Ascending aorta (tissue), 2 donors: ENCODE results near the gene AMER2. TPM values are rescaled to one million over a fixed set of nuclear protein-coding genes. Genes with fewer than 3 reads are reported as not detected.

Experiments
- DNase-seq, 2 donors: peaks; one replicate each; pipeline ENCODE4 v3.0.0-alpha.2; 2019; ENCODE audit warnings: low spot score in 2 of 2
- H3K27ac ChIP-seq, 2 donors: fragments of 200-600 bp; sonication (generic); one replicate each; pipeline ENCODE4 v1.5.1; 2016 to 2017; ENCODE audit warnings: mild to moderate bottlenecking in 1 of 2
- H3K27me3 ChIP-seq: fragments of 200-600 bp; sonication (generic); one replicate; pipeline ENCODE4 v1.5.1; 2017
- H3K36me3 ChIP-seq, 2 donors: fragments of 200-600 bp; sonication (generic); one replicate each; pipeline ENCODE4 v1.5.1; 2016
- H3K4me1 ChIP-seq, 2 donors: fragments of 200-600 bp; sonication (generic); one replicate each; pipeline ENCODE4 v1.5.1; 2016 to 2017; ENCODE audit warnings: mild to moderate bottlenecking in 1 of 2
- H3K4me3 ChIP-seq, 2 donors: fragments of 200-600 bp; sonication (generic); one replicate each; pipeline ENCODE4 v1.5.1; 2016 to 2017; ENCODE audit warnings: mild to moderate bottlenecking in 1 of 2
- H3K9me3 ChIP-seq, 2 donors: fragments of 200-600 bp; sonication (generic); one replicate each; pipeline ENCODE4 v1.5.1; 2016
- CTCF ChIP-seq, 3 experiments: fragments of 200-600 bp in 2 of 3; fragments of 450-650 bp in 1 of 3; sonication (generic) in 2 of 3; IDR thresholded peaks; one replicate each; pipeline ENCODE4 v1.5.1; 2016 to 2019; ENCODE audit warnings: antibody characterized with exemption in 3 of 3, mild to moderate bottlenecking in 1 of 3, moderate library complexity in 1 of 3
- intact Hi-C: fragments of 100-400 bp; cut with DNase I; formaldehyde crosslinking; loops from one replicate; pipeline ENCODE4 v1.15.1; 2023
- total RNA-seq: library from RNA; depleted of rRNA; stranded (reverse); fragments of >200 nt; gene quantifications from one replicate; pipeline ENCODE4 v1.1.0, GENCODE V29; 2016

AMER2 gene
- total RNA-seq, 1 donor from 2014 or later: not detected

GRCh38 chr13:25149711-25150110 lies 22.4 kb downstream of the AMER2 start:
- no peak overlapping the region for H3K27ac ChIP-seq
- H3K4me1 ChIP-seq: no peaks in the 10 kb centered on the region
- intact Hi-C loops: no loop called here
- no peak overlapping the region for H3K4me3 ChIP-seq
- H3K27me3 ChIP-seq: no peaks in the 10 kb centered on the region
- TF ChIP-seq CTCF (IDR thresholded peaks at IDR 0.05): no peak
- no peaks in the 10 kb centered on the region for H3K36me3 ChIP-seq
- no peaks in the 10 kb centered on the region for H3K9me3 ChIP-seq
- DNase-seq: no peak

- intact Hi-C loops: no loop called here
- Histone ChIP-seq H3K27me3 (no peaks in the 10 kb centered on the region), H3K4me3 (no peak overlapping the region), H3K27ac (no peak overlapping the region), H3K36me3 (no peaks in the 10 kb centered on the region), H3K9me3 (no peaks in the 10 kb centered on the region), H3K4me1 (no peaks in the 10 kb centered on the region)
- no peak for TF ChIP-seq CTCF (IDR thresholded peaks at IDR 0.05)
- no peak for DNase-seq
Measured at GRCh38 chr13:25148402-25148771, 23.7 kb downstream of the AMER2 start.

GRCh38 chr13:25147638-25148401 lies 24.3 kb downstream of the AMER2 start:
- no peaks in the 10 kb centered on the region for H3K36me3 ChIP-seq
- no peaks in the 10 kb centered on the region for H3K9me3 ChIP-seq
- intact Hi-C loops: no loop called here
- DNase-seq: no peak
- TF ChIP-seq CTCF (IDR thresholded peaks at IDR 0.05): no peak
- H3K27ac ChIP-seq: no peak overlapping the region
- no peak overlapping the region for H3K4me3 ChIP-seq
- H3K4me1 ChIP-seq: no peaks in the 10 kb centered on the region
- no peaks in the 10 kb centered on the region for H3K27me3 ChIP-seq

- Histone ChIP-seq H3K4me3 (no peak overlapping the region), H3K27ac (no peak overlapping the region), H3K36me3 (no peaks in the 10 kb centered on the region), H3K9me3 (no peaks in the 10 kb centered on the region), H3K27me3 (no peaks in the 10 kb centered on the region), H3K4me1 (no peaks in the 10 kb centered on the region)
- no peak for DNase-seq
- intact Hi-C loops: no loop called here
- no peak for TF ChIP-seq CTCF (IDR thresholded peaks at IDR 0.05)
Measured at GRCh38 chr13:25143706-25144105, 28.4 kb downstream of the AMER2 start.

GRCh38 chr13:25141042-25141441 lies 31.0 kb downstream of the AMER2 start:
- Histone ChIP-seq H3K9me3 (no peaks in the 10 kb centered on the region), H3K4me3 (no peak overlapping the region), H3K4me1 (no peaks in the 10 kb centered on the region), H3K36me3 (no peaks in the 10 kb centered on the region), H3K27me3 (no peaks in the 10 kb centered on the region), H3K27ac (no peak overlapping the region)
- no peak for DNase-seq
- TF ChIP-seq CTCF (IDR thresholded peaks at IDR 0.05): no peak
- intact Hi-C loops: no loop called here

GRCh38 chr13:25137788-25138115 lies 34.3 kb downstream of the AMER2 start:
- H3K4me1 ChIP-seq: no peaks in the 10 kb centered on the region
- H3K36me3 ChIP-seq: no peaks in the 10 kb centered on the region
- no peak for DNase-seq
- intact Hi-C loops: no loop called here
- H3K27ac ChIP-seq: no peak overlapping the region
- H3K9me3 ChIP-seq: no peaks in the 10 kb centered on the region
- no peak overlapping the region for H3K4me3 ChIP-seq
- H3K27me3 ChIP-seq: no peaks in the 10 kb centered on the region
- no peak for TF ChIP-seq CTCF (IDR thresholded peaks at IDR 0.05)
